Ishikawa (cell line): ENCODE measurements around the gene LRFN3.

ENCODE experiments used
- CEBPB ChIP-seq: IDR thresholded peaks from 2 replicates; pipeline ENCODE4 v1.6.1; 2012
- CREB1 ChIP-seq: IDR thresholded peaks from 2 replicates; pipeline ENCODE4 v1.6.1; 2012; ENCODE audit warnings: low read depth
- FOXM1 ChIP-seq: IDR thresholded peaks from 2 replicates; pipeline ENCODE4 v1.6.1; 2012; ENCODE audit warnings: low read depth, borderline replicate concordance
- RAD21 ChIP-seq: IDR thresholded peaks from 2 replicates; pipeline ENCODE4 v1.6.1; 2012; ENCODE audit warnings: low read depth
- TAF1 ChIP-seq: IDR thresholded peaks from 2 replicates; pipeline ENCODE4 v1.6.1; 2012; ENCODE audit warnings: low read depth, mild to moderate bottlenecking
- TEAD4 ChIP-seq: IDR thresholded peaks from 2 replicates; pipeline ENCODE4 v1.6.1; 2012
- YY1 ChIP-seq: IDR thresholded peaks from 2 replicates; pipeline ENCODE4 v1.6.1; 2012; ENCODE audit warnings: low read depth
- TF ChIP-seq, protein P1 (sequence below): IDR thresholded peaks from 2 replicates; pipeline ENCODE4 v1.6.1; 2012
- TF ChIP-seq, protein P2 (sequence below): IDR thresholded peaks from 2 replicates; pipeline ENCODE4 v1.6.1; 2012; ENCODE audit warnings: low read depth, mild to moderate bottlenecking

DNA sequence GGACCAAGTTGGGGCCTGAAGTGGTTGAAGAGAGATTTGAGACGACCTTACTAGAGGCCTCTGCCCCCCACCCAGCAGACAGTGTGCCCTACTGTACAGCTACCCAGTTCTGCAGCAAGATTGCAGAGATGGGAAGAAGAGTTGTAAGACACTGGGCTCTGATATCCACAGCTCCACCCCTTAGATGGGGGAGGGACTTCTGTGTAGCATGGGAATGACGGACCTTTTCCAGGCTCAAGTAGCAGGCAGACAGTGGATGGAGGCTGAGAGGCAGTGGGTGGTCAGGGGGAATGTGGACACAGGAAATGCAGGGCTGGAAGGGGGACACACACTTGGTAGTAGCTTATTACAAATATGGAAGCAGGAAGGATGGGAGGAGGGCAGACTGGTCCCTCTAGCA is 13.0 kb downstream of the LRFN3 start:
- TF ChIP-seq, protein P1, sequence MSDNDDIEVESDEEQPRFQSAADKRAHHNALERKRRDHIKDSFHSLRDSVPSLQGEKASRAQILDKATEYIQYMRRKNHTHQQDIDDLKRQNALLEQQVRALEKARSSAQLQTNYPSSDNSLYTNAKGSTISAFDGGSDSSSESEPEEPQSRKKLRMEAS = no peak
- TF ChIP-seq, protein P2, sequence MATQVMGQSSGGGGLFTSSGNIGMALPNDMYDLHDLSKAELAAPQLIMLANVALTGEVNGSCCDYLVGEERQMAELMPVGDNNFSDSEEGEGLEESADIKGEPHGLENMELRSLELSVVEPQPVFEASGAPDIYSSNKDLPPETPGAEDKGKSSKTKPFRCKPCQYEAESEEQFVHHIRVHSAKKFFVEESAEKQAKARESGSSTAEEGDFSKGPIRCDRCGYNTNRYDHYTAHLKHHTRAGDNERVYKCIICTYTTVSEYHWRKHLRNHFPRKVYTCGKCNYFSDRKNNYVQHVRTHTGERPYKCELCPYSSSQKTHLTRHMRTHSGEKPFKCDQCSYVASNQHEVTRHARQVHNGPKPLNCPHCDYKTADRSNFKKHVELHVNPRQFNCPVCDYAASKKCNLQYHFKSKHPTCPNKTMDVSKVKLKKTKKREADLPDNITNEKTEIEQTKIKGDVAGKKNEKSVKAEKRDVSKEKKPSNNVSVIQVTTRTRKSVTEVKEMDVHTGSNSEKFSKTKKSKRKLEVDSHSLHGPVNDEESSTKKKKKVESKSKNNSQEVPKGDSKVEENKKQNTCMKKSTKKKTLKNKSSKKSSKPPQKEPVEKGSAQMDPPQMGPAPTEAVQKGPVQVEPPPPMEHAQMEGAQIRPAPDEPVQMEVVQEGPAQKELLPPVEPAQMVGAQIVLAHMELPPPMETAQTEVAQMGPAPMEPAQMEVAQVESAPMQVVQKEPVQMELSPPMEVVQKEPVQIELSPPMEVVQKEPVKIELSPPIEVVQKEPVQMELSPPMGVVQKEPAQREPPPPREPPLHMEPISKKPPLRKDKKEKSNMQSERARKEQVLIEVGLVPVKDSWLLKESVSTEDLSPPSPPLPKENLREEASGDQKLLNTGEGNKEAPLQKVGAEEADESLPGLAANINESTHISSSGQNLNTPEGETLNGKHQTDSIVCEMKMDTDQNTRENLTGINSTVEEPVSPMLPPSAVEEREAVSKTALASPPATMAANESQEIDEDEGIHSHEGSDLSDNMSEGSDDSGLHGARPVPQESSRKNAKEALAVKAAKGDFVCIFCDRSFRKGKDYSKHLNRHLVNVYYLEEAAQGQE = no peak
- TF ChIP-seq TAF1 (no peak), CREB1 (no peak), TEAD4 (no peak), CEBPB (no peak), YY1 (no peak), RAD21 (no peak), FOXM1 (no peak)
